Astrocyte (in vitro differentiated cells and primary cell): ENCODE measurements around the gene ZNF837. TPM values are rescaled to one million over a fixed set of nuclear protein-coding genes. Genes with fewer than 3 reads are reported as not detected.

Experiments
- DNase-seq: peaks from one replicate; pipeline ENCODE4 v3.0.0-alpha.2; 2010; ENCODE audit warnings: low read depth
- FAIRE-seq: peaks from 2 replicates; lab custom pipeline; 2011; peaks lifted over from hg19 to GRCh38; lab: Jason Lieb, UNC
- H2AFZ ChIP-seq: 2 replicates; pipeline ENCODE4 v1.6.0; 2012; ENCODE audit warnings: low read depth, low read length, inconsistent platforms
- H3K27ac ChIP-seq: 2 replicates; pipeline ENCODE4 v1.5.1; 2011; ENCODE audit warnings: low read depth, low read length, inconsistent platforms
- H3K27me3 ChIP-seq: 2 replicates; pipeline ENCODE4 v1.6.0; 2011; ENCODE audit warnings: low read length, inconsistent platforms; ENCODE audit not compliant: insufficient read depth
- H3K36me3 ChIP-seq: 2 replicates; pipeline ENCODE4 v1.5.1; 2011; ENCODE audit warnings: low read length, inconsistent platforms; ENCODE audit not compliant: insufficient read depth
- H3K4me1 ChIP-seq: 2 replicates; pipeline ENCODE4 v1.5.1; 2011; ENCODE audit warnings: low read length, inconsistent platforms; ENCODE audit not compliant: insufficient read depth
- H3K4me2 ChIP-seq: 2 replicates; pipeline ENCODE4 v1.6.0; 2012; ENCODE audit warnings: low read length, inconsistent platforms
- H3K4me3 ChIP-seq: 2 replicates; pipeline ENCODE4 v1.5.1; 2011; ENCODE audit warnings: low read depth, mild to moderate bottlenecking, low read length, inconsistent platforms; ENCODE audit not compliant: insufficient read depth
- H3K79me2 ChIP-seq: 2 replicates; pipeline ENCODE4 v1.6.0; 2012; ENCODE audit warnings: mild to moderate bottlenecking, low read length, inconsistent platforms; ENCODE audit not compliant: insufficient read depth
- H3K9ac ChIP-seq: 2 replicates; pipeline ENCODE4 v1.6.0; 2012; ENCODE audit warnings: mild to moderate bottlenecking, low read length, inconsistent platforms
- H3K9me3 ChIP-seq: 2 replicates; pipeline ENCODE4 v1.5.1; 2012; ENCODE audit warnings: low read depth, mild to moderate bottlenecking, low read length, inconsistent platforms; ENCODE audit not compliant: insufficient read depth
- H4K20me1 ChIP-seq: 2 replicates; pipeline ENCODE4 v1.6.0; 2012; ENCODE audit warnings: low read length, inconsistent platforms; ENCODE audit not compliant: insufficient read depth
- H3K27ac Mint-ChIP-seq: one replicate; pipeline ENCODE4 v1.8.0; 2021; ENCODE audit warnings: mild to moderate bottlenecking, mixed read lengths; ENCODE audit not compliant: unreplicated experiment
- H3K27me3 Mint-ChIP-seq: one replicate; pipeline ENCODE4 v1.8.0; 2021; ENCODE audit warnings: low read depth, mixed read lengths; ENCODE audit not compliant: unreplicated experiment
- H3K36me3 Mint-ChIP-seq: one replicate; pipeline ENCODE4 v1.8.0; 2021; ENCODE audit warnings: low read depth, mixed read lengths; ENCODE audit not compliant: unreplicated experiment
- H3K4me1 Mint-ChIP-seq: one replicate; pipeline ENCODE4 v1.8.0; 2021; ENCODE audit warnings: low read depth, mixed read lengths; ENCODE audit not compliant: unreplicated experiment
- H3K4me3 Mint-ChIP-seq: one replicate; pipeline ENCODE4 v1.8.0; 2021; ENCODE audit warnings: mild to moderate bottlenecking, moderate library complexity, mixed read lengths; ENCODE audit not compliant: unreplicated experiment
- H3K9me3 Mint-ChIP-seq: one replicate; pipeline ENCODE4 v1.8.0; 2021; ENCODE audit warnings: mild to moderate bottlenecking, mixed read lengths; ENCODE audit not compliant: unreplicated experiment
- CTCF ChIP-seq: IDR thresholded peaks from 2 replicates; pipeline ENCODE4 v1.5.1; 2011; ENCODE audit warnings: low read depth, mild to moderate bottlenecking, inconsistent platforms, low read length, moderate library complexity; ENCODE audit not compliant: insufficient read depth
- EZH2 ChIP-seq: IDR thresholded peaks from 2 replicates; pipeline ENCODE4 v1.6.1; 2012; ENCODE audit warnings: mild to moderate bottlenecking, low read length, inconsistent platforms; ENCODE audit not compliant: insufficient read depth
- microRNA-seq: library from miRNA; unstranded; fragments of <30 nt; microRNA quantifications from one replicate; pipeline ENCODE4 v1.2.0, GENCODE V29; 2020
- total RNA-seq: library from RNA; stranded (reverse); gene quantifications from 2 replicates; pipeline ENCODE4 v1.2.1, GENCODE V29; 2021

ZNF837 gene
- total RNA-seq, 1 donor from 2014 or later: 2.4 TPM

GRCh38 chr19:58319241-58319640 is 61.6 kb downstream of the ZNF837 start:
- Histone ChIP-seq H3K9ac (no peak overlapping the region), H3K79me2 (no peaks in the 10 kb centered on the region), H3K27me3 (no peaks in the 10 kb centered on the region), H3K4me3 (no peak overlapping the region), H4K20me1 (peaks cover 57% of the 10 kb centered on the region), H3K9me3 (no peaks in the 10 kb centered on the region), H2AFZ (no peak overlapping the region), H3K4me2 (no peak overlapping the region), H3K27ac (no peak overlapping the region), H3K36me3 (peaks cover 8% of the 10 kb centered on the region), H3K4me1 (no peaks in the 10 kb centered on the region)
- no peak for TF ChIP-seq CTCF
- TF ChIP-seq EZH2: no peak
- Mint-ChIP-seq H3K4me3 (no peak overlapping the region), H3K27me3 (no peaks in the 10 kb centered on the region), H3K9me3 (peaks cover 3% of the 10 kb centered on the region), H3K4me1 (no peaks in the 10 kb centered on the region), H3K27ac (no peak overlapping the region), H3K36me3 (peaks cover 11% of the 10 kb centered on the region)
- no peak for DNase-seq
- no peak for FAIRE-seq

GRCh38 chr19:58318297-58318696 is 62.5 kb downstream of the ZNF837 start:
- Mint-ChIP-seq H3K9me3 (peaks cover 3% of the 10 kb centered on the region), H3K36me3 (peaks cover 11% of the 10 kb centered on the region), H3K27ac (no peak overlapping the region), H3K4me3 (no peak overlapping the region), H3K27me3 (no peaks in the 10 kb centered on the region), H3K4me1 (no peaks in the 10 kb centered on the region)
- peaks cover 16% of the 10 kb centered on the region for H3K36me3 ChIP-seq
- H3K79me2 ChIP-seq: no peaks in the 10 kb centered on the region
- H3K4me3 ChIP-seq: no peak overlapping the region
- H3K4me1 ChIP-seq: no peaks in the 10 kb centered on the region
- no peak overlapping the region for H3K4me2 ChIP-seq
- H3K27ac ChIP-seq: no peak overlapping the region
- FAIRE-seq (no peak), DNase-seq (no peak)
- peaks cover 57% of the 10 kb centered on the region for H4K20me1 ChIP-seq
- no peaks in the 10 kb centered on the region for H3K9me3 ChIP-seq
- no peak overlapping the region for H3K9ac ChIP-seq
- no peaks in the 10 kb centered on the region for H3K27me3 ChIP-seq
- TF ChIP-seq EZH2 (no peak), CTCF (no peak)
- H2AFZ ChIP-seq: no peak overlapping the region

Small RNA genes lying within 50 kb of the gene (microRNA-seq; reads per million reads assigned to microRNA genes)
- gene MIR4754 (0.82 reads per million), gene MIR6806 (not detected)

Other genes with a start within 250 kb of the ZNF837 start
- gene ZNF329, start 230.2 kb downstream of the ZNF837 start, total RNA-seq: 10.8 and 11.1 TPM in 2 replicates
- 38.5 and 39.0 TPM in 2 replicates for gene ZNF274, start 198.0 kb downstream of the ZNF837 start, total RNA-seq
- gene ZNF544, start 152.1 kb downstream of the ZNF837 start, total RNA-seq: 23.4 and 23.7 TPM in 2 replicates
- gene ZNF8, start 102.1 kb downstream of the ZNF837 start, total RNA-seq: 10.0 and 10.4 TPM in 2 replicates
- gene ERVK3-1, start 75.7 kb downstream of the ZNF837 start, total RNA-seq: 34.6 and 40.9 TPM in 2 replicates
- 2.7 and 3.1 TPM in 2 replicates for gene ZSCAN22, start 54.0 kb downstream of the ZNF837 start, total RNA-seq
- 32.3 and 35.9 TPM in 2 replicates for gene A1BG, start 27.5 kb downstream of the ZNF837 start, total RNA-seq
- 0.43 and 0.55 TPM in 2 replicates for gene ZNF497, start 18.3 kb downstream of the ZNF837 start, total RNA-seq
- 793 and 891 TPM in 2 replicates for gene RPS5, start 6.2 kb upstream of the ZNF837 start, total RNA-seq
- gene RNF225, start 14.6 kb upstream of the ZNF837 start, total RNA-seq: 0.36 and 0.41 TPM in 2 replicates
- gene ZNF584, start 27.6 kb upstream of the ZNF837 start, total RNA-seq: 11.7 and 12.7 TPM in 2 replicates
- gene ZNF132, start 59.1 kb upstream of the ZNF837 start, total RNA-seq: 1.4 and 1.9 TPM in 2 replicates
- 4.9 and 5.7 TPM in 2 replicates for gene ZNF324B, start 70.6 kb upstream of the ZNF837 start, total RNA-seq
- 9.3 and 9.6 TPM in 2 replicates for gene ZNF324, start 86.0 kb upstream of the ZNF837 start, total RNA-seq
- gene ZNF446, start 95.3 kb upstream of the ZNF837 start, total RNA-seq: 6.0 and 6.2 TPM in 2 replicates
- 6.8 TPM in 2 replicates for gene SLC27A5, start 131.0 kb upstream of the ZNF837 start, total RNA-seq
- gene ZBTB45, start 138.8 kb upstream of the ZNF837 start, total RNA-seq: 16.2 and 16.3 TPM in 2 replicates
- 339 and 351 TPM in 2 replicates for gene TRIM28, start 163.0 kb upstream of the ZNF837 start, total RNA-seq
- gene CHMP2A, start 174.1 kb upstream of the ZNF837 start, total RNA-seq: 71.3 and 80.0 TPM in 2 replicates
- 106 and 113 TPM in 2 replicates for gene UBE2M, start 177.6 kb upstream of the ZNF837 start, total RNA-seq
- 14.7 and 17.4 TPM in 2 replicates for gene MZF1, start 192.3 kb upstream of the ZNF837 start, total RNA-seq